ENCODE measurements around the gene DCLK1.
A peak's percentile ranks its signal among the peaks of the same experiment; 100 is the strongest.
"Not testable (repeated sequence)": the region's sequence is repeated elsewhere in the genome, so short reads cannot be mapped to it uniquely, and the experiment has no call there.

Gene DCLK1

DNA sequence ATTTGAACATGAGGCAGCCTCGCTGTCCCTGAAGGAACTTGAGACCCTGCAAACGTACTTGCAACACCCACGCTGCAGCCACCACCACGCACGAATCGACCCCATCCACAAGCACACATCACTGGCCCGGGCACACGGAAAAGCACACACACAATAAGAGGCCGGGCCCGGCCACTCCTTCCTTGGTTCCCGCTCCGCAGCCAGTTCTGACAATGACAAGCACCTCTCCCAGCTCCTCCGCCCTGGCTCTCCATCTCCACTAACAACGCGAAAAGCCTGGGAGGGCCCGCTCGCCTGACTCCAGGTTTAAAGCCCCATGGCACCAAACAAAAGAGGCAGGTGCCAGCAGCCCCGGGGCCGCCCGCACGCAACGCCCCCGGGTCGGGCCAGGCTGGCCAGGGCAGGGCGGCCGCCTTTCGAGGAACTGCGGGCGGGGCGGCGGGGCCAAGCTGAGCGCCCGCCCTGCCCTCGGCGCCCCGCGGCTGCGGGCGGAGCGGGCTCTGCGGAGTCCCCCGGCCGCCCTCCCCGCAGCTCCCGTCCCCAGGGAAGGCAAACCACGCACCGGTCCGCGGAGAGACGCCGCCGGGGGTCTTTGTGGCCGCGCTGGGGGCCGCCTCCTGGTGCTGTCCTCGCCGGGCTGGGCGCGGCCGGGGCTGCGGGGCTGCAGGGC is 495 bp downstream of the DCLK1 start:
- peak; percentile 9 for DNase-seq

DNA sequence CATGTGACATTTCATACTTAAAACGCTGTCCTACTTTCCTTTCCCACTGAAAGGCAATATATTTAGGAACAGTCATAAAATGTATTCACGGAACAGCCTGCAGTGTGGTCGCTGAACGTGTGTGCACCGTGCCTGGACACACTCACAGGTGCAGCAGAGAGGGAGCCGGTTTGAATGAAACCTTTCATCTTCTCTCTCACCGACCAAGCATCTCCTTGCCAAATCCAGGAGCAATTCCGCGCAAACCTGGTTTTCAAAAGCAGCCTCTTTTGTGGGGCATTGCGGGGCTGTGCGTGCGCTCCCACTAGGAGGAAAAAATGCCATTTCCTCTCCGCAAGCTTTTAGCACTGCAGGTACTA is 1.0 kb downstream of the DCLK1 start:
- no peak for DNase-seq

DNA sequence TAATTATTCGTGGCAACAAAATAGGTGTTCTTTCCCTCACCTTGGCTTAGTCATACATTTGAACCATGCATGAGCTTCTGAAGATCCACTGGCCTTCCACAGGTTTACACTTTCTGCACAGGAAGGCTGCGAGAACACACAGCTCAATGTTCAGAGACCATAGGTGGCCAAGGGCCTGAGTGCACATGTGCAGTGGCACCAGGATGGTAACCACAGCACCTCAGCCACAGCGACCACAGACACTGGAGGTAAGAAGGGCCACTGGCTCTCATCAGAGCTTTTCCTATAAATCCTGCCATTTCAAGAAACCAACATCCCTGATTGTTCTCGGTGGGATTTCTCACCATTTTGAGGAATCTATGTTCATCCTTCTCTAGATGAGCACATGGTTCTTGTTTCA is 1.6 kb downstream of the DCLK1 start:
- DNase-seq: no peak

DNA sequence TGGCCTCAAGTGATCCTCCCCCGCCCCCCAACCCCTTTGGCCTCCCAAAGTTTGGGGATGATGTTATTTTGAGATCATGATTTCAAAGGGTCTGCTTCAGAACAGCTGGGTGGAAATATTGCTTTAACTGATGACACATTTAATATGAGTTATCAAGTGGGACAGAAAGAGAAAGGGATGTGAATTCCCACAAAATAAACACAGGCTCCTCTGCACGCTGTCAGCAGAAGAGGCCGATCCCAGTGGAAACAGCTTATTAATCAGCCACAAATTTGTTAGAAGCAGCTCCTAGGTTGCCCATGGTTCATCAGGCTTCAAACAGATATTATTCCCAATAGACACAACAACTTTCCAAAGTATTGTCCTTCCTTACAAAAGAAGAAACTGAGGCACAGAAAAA is 4.7 kb downstream of the DCLK1 start:
- DNase-seq: no peak

DNA sequence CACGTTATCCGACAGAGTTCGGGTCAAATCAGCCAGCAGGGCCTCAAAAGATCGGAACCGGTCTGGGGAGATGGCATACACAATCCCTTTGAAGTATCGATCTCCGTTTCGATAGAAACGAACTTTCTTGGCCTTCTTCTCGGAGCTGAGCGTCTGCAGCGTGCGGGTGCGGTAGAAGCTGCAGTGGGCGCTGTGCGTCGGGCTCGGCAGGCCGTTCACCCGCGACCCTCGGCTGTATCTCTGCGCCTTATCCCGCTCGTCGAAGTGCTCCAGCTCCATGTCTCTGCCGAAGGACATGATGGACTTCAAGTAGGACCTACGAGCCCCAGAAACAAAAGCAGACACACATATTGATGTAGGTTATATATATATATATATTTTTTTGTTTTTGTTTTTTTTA is 5.3 kb downstream of the DCLK1 start:
- DNase-seq: no peak

DNA sequence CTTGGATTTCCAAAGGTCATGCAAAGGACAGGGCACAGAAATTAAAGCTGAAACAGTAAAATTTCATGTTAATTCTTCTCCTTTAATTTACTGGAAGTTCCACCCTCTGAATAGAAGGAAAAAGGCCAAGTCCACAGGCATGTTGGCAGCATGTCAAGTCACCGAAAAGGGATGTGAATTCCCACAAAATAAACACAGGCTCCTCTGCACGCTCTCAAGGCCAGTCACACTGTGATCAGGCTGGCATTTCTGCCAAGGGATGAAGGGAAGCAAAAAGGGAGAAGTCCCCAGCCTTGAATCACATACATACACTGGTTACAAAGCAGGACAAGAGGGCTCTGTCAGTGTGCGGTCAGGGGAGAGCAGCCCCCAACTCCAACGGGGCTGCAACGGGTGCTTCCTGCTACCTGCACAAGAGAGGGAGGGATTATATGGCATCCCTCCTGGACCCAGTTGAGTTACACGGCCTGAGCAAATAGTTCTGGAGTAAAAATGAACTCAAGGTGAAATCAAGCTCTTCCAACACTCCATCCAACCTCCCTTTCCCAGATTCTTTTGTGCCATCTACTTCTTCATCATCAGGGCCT is 6.9 kb downstream of the DCLK1 start:
- DNase-seq: no peak

DNA sequence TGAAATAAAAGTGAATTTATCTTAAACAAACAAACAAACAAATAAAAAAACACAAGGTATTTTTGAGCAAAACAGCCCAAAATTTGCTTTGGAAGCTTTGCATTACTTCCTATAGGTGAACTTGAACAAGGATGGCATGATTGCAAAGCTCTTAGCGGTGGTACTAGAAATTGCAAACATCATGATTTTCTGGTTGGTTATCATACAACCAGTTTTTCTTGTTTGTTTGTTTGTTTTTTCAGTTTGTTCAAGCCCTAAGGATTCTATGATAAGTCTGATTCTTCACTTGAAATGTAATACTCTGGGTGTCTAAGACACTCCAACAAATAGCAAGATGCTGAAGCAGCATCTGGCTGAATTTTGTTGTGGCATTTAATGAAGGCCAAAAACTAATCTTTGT is 15.9 kb downstream of the DCLK1 start:
- DNase-seq: no peak

DNA sequence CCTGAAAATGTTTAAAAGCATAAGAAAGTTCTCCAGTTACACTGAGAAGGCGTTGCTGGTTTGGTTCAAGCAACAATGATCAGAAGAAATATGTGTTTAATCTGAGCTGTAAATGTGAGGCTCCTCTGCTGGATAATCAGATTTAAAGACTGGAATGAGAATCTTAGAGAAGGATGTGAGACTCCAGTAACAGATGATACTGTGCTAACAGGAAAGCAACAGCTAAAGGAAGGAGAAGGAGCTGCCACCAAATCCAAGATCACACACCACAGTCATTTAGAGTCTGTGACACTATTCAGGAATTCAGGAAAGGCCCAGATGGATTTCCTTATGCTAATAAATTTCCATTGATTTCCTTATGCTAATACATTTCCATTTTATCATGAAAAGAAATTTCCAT is 16.9 kb downstream of the DCLK1 start:
- no peak for DNase-seq

DNA sequence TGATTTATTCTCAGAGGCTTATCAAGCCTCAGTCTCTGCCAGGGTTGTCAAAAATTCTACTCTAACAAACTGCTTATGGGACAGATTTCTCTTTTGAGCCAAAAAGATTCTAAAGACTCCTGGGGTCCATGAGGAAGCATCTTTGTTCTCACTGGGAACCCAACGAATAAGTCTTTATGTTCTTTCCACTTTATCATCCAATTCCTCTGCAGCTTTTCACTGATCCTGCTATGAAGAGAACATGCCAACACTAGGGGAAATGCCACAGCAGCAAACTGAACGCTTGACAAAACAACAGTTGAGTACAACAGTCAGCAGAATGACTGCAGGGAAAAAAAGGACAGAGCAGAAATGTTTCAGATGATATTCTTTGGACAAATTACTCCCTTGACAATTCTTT is 22.2 kb downstream of the DCLK1 start:
- no peak for DNase-seq

DNA sequence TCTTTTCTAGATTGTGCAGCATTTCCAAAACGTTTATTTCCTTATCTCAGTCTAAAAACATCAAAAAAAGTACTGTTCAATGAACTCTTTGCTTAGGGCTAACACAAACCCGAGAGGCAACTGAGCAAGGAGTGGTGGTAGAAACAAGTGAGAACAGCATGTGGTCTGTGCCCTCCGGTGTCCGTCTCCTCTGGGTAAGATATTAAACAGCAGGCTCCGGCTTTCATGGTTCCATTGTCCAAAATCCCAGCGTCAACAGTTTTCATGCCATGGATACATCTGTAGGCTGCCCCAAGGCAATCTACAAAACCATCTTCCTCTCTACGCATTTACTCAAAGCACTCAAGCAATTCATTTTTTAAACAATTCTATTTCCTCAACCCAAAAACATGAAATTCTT is 22.8 kb downstream of the DCLK1 start:
- DNase-seq: no peak

DNA sequence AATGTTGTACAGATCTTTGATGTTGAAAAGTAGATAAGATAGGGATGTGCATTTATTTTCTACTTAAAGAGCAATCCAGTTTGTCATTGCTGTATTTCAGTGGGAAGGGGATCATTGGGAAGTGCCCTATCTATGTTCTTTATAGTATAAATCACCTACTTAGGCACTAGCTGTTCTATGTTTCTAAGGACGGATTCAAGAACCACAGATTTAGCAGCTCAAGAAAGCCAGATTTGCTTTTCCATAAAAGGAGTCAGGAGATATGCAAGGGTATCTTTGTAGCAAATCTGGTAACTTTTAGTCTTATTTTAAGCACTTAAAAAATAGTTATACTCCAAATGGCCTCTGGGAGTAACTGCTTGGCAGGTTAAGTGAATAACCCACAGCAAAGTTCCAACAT is 23.7 kb downstream of the DCLK1 start:
- no peak for DNase-seq

DNA sequence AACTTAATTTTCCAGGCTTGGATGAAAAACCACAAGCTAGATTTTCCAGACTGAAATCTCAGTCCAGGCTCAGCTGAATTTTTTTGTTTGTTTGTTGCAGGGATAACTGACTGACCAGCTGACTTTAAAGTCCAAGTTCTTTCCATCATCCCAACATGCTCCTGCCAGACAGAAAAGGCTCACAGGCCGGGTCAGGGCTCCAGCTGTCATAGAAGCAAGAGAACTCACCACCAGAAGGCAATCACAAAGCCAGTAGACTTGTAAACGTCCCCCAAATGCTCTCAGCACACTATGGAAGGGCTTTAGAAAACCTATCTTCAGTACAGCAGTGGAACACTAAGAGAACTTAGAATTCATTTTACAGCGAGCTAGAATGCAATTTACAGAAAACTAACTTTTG is 25.5 kb downstream of the DCLK1 start:
- DNase-seq: no peak

DNA sequence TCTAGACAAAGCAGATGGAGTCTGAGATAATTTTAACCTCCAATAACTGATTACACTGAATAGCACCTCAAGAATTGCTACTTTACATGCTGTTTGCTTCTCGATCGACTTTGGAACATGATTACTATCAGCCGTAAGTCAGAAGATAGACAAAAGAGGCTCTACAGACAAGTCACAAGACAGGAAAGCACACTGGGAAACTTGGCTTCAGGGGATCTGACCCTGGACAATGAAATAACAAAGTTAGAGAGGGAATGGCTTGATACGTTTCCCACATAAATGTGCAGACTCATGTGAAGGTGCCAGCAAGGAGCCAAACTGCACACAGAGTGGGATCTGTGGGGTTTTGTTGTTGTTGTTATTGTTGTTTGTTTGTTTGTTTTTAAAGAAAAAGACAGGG is 28.5 kb downstream of the DCLK1 start:
- no peak for DNase-seq

DNA sequence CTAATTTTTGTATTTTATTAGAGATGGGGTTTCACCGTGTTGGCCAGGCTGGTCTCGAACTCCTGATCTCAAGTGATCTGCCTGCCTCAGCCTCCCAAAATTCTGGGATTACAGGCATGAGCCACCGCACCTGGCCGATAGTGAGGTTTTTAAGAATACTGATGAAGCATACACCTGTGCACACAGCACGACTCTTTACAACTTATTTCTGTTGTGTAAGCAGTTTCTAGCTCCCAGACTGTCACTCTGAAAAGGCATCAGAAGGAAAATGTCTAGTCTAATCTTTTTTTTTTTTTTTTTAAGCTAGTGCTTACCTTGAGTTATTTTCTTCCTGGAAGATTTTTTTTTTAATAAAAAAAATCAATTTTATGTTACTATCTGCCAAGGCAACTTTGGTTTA is 29.3 kb downstream of the DCLK1 start:
- DNase-seq: not testable (repeated sequence)

DNA sequence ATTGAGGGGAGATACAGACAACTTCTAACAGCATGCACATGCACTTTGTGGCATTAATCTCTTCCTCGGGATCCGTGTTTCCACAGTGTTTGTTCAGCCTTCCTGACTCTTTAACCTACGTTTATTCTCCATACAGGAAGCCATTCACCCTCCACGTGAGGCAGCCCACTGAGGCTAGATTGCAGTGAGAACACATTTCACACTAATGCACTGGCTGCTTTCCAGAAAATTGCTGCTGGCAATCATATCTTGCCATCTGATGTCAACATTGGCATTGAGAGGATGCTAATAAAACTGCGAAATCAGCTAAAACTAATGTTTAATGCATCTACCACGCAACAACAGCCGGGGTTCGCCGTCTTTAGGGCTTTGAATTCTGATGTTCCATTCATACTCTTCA is 30.0 kb downstream of the DCLK1 start:
- DNase-seq: no peak

DNA sequence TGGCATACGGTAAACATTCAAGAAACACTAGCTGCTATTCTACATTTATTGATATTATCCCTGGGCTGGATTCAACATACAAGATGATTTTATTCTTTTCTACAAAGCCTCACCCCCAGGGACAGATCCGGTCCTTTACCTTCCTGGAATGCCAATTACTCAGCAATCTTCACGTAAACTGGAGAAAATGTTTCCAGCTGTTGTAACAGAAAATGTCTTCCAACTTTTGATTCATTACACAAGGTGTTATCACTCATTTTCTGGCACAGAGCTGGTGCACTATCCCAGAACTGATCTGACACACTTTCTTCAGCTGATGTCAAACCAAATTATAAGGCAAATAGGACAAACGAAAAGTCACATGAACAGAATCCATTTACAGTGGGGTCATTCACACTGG is 33.1 kb downstream of the DCLK1 start:
- DNase-seq: no peak

DNA sequence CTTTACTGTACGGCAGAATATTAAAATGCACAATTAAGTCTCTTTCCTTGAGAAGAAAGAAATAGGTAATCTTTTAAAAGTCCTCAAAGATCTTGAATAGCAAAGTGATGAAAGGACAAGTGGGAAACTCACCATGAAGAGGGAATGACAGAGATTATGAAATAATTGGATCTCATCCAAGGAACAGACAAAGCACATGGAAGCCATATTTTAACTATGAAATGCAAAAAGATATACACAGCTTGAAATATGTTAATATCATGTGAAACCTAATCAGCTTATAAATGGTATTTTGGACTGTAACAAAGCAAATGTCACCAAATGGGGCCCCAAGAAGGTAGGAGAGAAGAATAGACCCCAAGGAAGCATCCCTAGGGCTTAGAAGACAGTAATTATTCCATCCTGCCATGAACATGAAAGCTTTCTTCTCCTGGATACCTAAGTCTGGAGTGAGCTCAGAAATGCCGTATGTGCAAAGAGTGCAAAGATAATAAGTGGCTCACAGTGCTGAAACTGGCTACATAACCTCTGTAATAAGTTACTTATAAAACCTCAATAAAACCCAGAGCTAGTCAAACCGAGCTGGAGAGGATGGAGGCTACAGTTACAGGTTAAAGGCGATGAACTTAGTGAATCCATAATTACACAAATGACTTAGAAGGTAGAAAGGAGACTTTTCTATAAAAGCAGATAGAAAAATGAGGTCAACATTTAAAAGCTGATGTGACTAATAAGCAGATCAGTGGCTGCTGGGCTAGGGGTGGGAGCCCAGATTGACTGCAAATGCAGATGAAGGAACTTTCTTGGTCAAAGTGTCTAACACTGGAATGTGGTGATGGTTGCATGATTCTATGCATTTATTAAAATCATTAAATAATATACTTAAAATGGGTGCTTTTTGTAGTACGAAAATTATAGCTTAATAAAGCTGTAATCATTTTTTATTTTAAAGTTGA is 34.4 kb downstream of the DCLK1 start:
- DNase-seq: no peak

DNA sequence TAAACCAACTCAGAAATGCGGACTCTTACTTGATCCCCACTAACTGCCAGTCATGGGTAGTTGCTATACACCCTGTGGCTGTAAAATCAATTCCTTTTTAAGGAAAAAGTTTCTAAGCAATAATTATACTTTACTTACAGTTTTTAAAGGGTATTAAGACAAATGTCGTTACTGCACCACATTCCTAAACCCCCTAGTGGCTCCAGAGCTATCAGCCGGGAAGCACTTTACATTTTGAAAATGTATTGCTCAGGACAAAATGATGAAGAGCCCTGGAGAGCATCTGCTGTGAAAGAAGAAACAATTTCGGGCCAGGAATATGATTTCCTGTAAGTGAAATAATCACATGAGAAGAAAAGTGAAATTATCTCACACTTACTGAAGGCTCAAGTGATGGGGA is 36.7 kb downstream of the DCLK1 start:
- no peak for DNase-seq

DNA sequence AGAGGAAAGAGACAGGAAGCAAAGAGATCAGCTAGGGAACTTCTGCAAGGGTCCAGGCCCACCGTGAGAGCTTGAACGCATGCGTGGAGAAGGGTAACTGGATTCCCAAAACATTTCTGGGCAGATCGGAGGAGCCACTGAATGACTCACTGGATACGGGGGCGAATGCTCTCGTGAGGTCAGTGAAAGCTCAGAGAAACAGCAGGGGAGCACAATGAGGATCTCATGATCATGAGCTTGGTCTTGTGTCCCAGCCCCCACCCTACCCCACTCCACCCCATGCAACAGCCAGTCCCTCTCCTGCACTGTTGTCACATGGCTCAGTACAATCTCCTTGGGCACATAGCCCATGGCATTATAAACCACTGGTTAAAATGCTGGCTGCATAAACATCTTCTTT is 40.6 kb downstream of the DCLK1 start:
- no peak for DNase-seq

DNA sequence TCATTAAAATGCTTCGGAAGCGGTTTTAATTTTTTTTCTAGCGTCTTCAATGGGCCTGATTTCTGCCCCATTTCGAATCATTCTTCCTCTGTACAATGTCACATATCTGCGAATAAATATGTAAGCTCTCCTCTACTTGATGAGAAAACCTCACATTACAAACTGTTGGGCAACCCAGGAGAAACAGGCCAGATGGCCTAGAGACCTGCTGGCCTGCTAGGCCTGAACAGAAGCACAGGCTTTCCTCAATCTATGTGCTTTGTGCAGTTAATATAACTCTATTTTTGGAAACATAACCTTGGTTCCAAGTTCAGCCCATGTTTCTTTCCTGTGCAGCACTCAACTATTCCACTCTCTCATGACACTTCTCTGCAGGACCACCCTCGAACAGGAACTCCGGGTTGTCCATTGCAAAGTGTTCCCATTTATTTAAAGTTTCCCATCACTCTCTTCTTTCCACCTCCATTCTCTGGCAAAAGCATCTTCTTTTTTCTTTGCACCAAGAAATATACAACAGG is 42.0 kb downstream of the DCLK1 start:
- no peak for DNase-seq

DNA sequence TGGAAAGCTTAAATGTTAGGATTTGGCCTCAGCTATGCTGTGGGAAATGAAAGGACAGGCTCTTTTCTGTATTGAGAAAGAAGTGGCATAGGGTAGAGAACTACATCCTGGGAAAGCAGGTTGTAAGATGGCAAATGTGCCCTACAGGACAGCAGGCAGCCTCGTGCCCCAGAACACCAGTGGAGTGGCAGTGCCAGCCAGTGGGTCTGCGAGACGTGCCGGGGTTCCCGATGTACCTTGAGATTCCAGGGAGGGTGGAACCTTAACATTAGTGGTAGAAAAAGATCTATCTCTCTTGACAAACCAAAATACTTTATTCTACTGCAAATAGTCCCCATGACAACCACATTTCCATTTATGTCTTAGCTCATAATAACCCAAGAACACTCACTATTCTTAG is 42.7 kb downstream of the DCLK1 start:
- DNase-seq: no peak

DNA sequence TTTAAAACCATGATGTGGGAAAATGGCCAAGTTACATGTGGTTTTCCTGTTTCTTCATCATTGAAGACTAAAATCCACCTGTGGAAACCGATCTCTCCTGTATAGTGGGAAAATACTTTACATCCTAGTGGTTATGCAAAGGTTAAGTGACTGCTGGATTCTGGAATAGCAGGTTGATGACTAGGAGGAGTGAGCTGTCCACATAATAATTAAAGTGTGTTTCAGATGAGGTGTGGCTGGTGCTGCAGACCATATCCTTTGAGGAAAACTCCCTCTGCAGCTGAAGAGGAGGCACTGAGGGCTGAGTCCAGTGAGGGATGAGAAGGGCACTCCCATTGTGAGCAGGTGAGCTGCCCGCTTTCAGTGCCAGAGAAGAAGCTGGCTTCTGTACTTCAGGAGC is 43.2 kb downstream of the DCLK1 start:
- no peak for DNase-seq

DNA sequence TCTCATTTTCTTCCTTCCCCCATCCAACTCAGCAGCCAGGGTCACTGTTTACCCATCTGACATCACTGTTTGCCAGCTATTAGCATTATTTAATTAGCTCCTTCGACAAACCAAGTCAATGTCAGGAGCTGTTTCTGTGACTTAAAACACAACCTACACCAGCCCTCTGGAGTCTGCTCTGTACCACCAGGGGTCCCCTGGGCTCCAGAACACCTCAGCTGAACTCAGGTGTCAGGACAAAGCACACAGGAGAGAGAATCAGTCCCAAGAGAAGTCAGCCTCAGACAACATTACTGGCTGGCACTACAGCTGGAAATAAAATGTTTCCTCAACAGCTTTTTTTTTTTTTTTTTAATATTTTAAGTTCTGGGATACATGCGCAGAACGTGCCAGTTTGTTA is 45.1 kb downstream of the DCLK1 start:
- no peak for DNase-seq

DNA sequence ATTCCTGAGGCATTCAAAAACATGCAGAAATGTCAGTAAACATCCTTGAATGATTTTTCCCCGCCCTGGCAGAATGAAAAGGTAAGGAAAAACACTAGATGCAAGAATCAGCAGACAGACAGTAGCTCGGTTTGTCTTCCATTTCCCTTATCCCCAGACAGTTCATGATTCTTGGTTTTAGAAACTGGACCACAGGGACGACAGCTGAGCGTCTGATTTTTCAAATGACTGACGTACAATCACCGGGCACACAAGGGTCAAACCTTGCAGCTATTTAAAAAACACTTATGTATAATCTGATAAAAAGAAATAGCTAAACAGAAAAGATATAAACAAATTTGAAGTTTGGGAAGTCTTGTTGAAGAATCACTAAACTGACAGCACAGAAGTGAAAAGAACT is 47.1 kb downstream of the DCLK1 start:
- DNase-seq: no peak
